GM13976 (cell line): ENCODE measurements around the gene PIGA.

Experiments used
- DNase-seq: peaks from one replicate; pipeline ENCODE4 v3.0.0; 2012; ENCODE audit warnings: low spot score
- in situ Hi-C: fragments of 300-500 bp; cut with MboI; formaldehyde crosslinking; loops from one replicate; pipeline ENCODE4 v1.12.0; 2022; ENCODE audit warnings: low sequenced_read_pairs, mixed read lengths, inconsistent platforms; ENCODE audit not compliant: unreplicated experiment
- TF ChIP-seq, protein P1 (sequence below): IDR thresholded peaks from 2 replicates; pipeline ENCODE4 v1.5.1; 2012; ENCODE audit warnings: borderline replicate concordance, mild to moderate bottlenecking; ENCODE audit not compliant: insufficient read depth; ENCODE audit errors: extremely low read depth, missing control alignments, control extremely low read depth

PIGA gene

DNA sequence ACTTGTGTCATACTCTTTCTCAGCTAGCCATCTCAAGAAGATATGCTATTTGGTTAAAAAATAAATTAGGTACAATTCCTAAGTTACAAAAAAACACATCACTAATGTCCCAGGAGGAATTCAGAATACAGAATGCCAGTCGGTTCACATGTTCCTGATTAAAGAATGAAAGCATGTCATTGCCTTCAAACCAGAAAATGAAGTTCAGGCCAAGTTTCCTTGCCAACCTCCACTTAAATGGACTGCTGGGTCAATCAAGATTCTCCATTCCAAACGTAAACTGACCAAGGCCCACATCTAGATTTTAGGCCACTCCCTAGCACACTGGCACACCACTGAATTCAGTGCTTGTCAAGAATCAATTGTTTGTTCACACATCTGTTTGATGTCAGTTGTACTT is 6.5 kb downstream of the PIGA start:
- no peak for DNase-seq
- in situ Hi-C loops, result no loop called here
- TF ChIP-seq, protein P1, sequence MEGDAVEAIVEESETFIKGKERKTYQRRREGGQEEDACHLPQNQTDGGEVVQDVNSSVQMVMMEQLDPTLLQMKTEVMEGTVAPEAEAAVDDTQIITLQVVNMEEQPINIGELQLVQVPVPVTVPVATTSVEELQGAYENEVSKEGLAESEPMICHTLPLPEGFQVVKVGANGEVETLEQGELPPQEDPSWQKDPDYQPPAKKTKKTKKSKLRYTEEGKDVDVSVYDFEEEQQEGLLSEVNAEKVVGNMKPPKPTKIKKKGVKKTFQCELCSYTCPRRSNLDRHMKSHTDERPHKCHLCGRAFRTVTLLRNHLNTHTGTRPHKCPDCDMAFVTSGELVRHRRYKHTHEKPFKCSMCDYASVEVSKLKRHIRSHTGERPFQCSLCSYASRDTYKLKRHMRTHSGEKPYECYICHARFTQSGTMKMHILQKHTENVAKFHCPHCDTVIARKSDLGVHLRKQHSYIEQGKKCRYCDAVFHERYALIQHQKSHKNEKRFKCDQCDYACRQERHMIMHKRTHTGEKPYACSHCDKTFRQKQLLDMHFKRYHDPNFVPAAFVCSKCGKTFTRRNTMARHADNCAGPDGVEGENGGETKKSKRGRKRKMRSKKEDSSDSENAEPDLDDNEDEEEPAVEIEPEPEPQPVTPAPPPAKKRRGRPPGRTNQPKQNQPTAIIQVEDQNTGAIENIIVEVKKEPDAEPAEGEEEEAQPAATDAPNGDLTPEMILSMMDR, result no peak

DNA sequence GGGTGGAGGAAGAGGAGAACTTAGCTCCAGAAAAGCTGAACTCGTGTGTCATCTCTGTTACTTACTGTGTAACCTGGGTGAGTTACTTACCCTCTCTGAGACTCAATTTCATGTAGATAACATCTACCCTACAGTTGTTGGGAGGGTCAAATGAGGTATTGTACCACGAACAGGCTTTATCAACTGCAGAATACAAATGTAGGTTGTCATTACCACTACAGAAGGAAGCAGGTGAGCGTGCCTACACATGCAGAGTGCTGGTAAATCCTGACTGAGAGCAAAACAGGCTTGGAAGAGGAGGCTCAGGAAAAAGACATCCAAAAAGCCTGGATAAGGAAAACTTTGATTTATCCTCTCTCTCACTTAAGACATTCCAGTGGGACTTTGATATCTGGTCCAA is 7.2 kb downstream of the PIGA start:
- TF ChIP-seq, protein P1, result no peak
- in situ Hi-C loops, result no loop called here
- no peak for DNase-seq

DNA sequence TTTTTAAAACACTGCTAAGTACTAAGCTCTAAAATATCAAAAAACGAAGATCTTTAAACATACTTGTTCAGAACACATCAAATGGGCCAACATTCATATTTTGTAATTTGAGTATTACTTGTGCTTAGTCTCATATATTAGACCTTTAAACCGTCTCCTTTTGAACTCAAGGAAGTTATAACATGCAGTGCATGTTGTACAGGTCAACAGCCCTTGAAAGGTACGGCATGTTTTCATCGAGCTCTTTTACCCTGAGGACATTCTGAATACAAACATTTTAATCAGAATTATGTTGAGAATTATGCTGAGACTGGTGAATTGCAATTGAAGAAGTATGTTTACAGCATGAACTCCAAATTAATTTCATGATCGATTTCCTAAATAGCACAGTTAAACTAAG is 12.9 kb downstream of the PIGA start:
- in situ Hi-C loops, result no loop called here
- TF ChIP-seq, protein P1, result no peak
- DNase-seq, result no peak

DNA sequence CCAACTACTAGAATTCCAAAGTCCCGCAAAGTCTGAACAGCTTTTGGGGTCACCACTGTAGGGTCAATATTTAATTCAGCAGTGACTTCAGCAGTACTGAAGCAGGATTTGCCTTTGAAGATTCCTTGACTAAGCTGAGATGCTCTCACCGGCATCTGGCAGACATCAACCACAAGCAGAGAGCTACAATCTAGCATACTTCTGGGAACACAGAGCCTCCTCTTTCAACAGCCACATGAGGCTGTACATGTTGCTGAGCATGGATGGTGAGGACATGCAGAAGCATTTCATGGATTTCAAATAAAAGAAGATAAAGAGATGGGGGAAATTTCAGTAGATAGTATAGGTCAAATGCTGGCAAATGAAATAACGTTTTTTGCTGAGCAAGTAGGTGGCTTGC is 13.3 kb downstream of the PIGA start:
- TF ChIP-seq, protein P1, result no peak
- DNase-seq, result no peak
- in situ Hi-C loops, result no loop called here

DNA sequence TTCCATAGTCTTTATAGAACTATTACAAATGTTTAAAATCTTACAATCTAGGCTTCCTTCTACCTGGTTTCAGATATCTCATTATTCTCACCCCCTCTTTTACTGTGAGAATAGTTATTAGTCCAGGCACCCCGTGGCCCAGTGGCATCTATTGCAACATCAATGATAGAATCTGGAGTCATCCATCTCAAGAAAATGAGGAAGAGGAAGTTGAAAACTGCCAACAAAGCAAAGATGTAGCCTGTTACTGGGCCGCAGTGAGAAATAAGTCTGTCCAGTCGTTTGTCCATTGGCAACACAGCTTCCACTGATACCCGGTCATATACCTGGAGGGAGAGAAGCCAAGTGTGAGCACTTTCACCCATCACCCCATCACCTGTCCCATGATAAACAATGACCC is 13.9 kb downstream of the PIGA start:
- TF ChIP-seq, protein P1, result no peak
- no peak for DNase-seq
- in situ Hi-C loops, result no loop called here

DNA sequence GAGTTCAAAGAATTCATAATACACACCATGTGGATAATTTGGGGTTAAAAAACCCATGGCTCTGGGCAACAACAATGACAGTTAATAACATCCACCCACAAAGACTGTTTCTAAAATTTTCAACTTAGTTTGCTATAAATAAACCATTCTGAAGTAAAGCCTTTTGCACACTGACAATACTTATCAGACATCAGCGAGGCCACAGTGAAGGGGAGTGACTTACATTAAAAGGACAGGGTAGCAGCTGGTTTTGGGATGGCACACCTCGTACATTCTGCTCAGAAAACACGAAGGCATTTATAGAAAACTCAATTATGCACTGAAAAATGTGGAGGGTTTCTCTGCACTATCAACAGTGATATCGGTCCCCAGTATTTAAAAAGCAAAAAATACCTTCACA is 15.0 kb downstream of the PIGA start:
- in situ Hi-C loops, result no loop called here
- DNase-seq, result no peak
- TF ChIP-seq, protein P1, result no peak

DNA sequence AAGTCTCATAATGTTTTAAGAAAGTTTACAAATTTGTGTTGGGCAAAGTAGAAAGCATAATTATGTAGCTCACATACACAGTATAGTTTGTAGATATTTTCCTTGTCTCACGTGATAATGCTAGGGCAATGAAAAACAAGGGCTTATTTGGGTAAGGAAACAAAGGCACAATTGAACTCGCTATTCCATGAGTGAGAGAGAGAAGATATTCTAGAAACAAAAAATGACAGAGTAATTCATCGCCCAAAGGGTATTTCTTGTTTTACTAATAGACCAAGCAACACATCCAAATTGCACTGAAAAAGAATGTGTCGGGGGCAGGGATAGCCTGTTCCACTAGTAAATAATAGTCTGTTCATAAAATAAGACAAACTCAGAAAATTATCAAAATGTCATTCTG is 16.2 kb downstream of the PIGA start:
- in situ Hi-C loops, result no loop called here
- DNase-seq, result no peak
- TF ChIP-seq, protein P1, result no peak
